ENCODE results near the gene ERCC6L.

DNA sequence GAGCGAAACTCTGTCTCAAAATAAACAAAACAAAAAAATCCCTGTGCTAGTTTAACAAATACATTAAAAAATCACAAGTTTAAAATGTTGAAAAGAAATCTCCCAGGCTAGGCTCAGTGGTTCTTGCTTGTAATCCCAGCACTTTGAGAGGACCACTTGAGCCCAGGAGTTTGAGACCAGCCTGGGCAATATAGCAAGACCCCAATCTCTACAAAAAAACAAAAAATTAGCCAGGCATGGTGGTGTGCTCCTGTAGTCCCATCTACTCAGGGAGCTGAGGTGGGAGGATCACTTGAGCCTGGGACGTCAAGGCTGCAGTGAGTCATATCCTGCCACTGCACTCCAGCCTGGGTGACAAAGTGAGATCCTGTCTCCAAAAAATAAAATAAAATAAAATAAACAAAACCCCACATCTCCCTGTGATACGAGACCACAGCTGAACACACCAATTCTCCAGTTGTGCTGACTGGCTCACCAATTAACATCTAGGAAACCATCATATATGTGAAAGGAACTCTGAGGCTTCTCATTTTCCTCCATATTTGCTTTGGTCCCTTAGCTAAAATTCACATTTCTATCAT, 30.9 kb upstream of the ERCC6L start:
- TF ChIP-seq, protein P1, sequence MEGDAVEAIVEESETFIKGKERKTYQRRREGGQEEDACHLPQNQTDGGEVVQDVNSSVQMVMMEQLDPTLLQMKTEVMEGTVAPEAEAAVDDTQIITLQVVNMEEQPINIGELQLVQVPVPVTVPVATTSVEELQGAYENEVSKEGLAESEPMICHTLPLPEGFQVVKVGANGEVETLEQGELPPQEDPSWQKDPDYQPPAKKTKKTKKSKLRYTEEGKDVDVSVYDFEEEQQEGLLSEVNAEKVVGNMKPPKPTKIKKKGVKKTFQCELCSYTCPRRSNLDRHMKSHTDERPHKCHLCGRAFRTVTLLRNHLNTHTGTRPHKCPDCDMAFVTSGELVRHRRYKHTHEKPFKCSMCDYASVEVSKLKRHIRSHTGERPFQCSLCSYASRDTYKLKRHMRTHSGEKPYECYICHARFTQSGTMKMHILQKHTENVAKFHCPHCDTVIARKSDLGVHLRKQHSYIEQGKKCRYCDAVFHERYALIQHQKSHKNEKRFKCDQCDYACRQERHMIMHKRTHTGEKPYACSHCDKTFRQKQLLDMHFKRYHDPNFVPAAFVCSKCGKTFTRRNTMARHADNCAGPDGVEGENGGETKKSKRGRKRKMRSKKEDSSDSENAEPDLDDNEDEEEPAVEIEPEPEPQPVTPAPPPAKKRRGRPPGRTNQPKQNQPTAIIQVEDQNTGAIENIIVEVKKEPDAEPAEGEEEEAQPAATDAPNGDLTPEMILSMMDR (optimal IDR thresholded peaks at IDR 0.05 in 1 of 3, IDR thresholded peaks at IDR 0.05 in 1 of 3, conservative IDR thresholded peaks at IDR 0.05 in 1 of 3; ENCODE audit: extremely low read depth in 1 of 3, insufficient read depth in 2 of 3, low read length in 3 of 3): no peak
- TF ChIP-seq EZH2 (IDR thresholded peaks at IDR 0.05; ENCODE audit: low read length): no peak

All from keratinocyte (primary cell).